Fibroblast of lung (primary cell): ENCODE data around the gene BPTF. TPM values are rescaled to one million over a fixed set of nuclear protein-coding genes. Genes with fewer than 3 reads are reported as not detected.
"Not testable (repeated sequence)": the region's sequence is repeated elsewhere in the genome, so short reads cannot be mapped to it uniquely, and the experiment has no call there.

ENCODE experiments used
- DNase-seq, 2 donors: peaks; one replicate each; pipeline versions ENCODE4 v3.0.0 to v3.0.0-alpha.2; 2010; ENCODE audit warnings: low read depth in 2 of 2
- H2AFZ ChIP-seq: 2 replicates; pipeline ENCODE4 v1.5.1; 2012; ENCODE audit warnings: low read length, control low read depth, inconsistent platforms
- H3K27ac ChIP-seq: 2 replicates; pipeline ENCODE4 v1.5.1; 2011; ENCODE audit warnings: low read length, control low read depth; ENCODE audit not compliant: insufficient read depth
- H3K27me3 ChIP-seq: 2 replicates; pipeline ENCODE4 v1.5.1; 2011; ENCODE audit warnings: mild to moderate bottlenecking, low read length; ENCODE audit not compliant: control insufficient read depth, insufficient read depth
- H3K36me3 ChIP-seq: 2 replicates; pipeline ENCODE4 v1.5.1; 2011; ENCODE audit warnings: low read length; ENCODE audit not compliant: control insufficient read depth, insufficient read depth
- H3K4me1 ChIP-seq: 2 replicates; pipeline ENCODE4 v1.5.1; 2011; ENCODE audit warnings: low read length; ENCODE audit not compliant: control insufficient read depth, insufficient read depth; ENCODE audit errors: extremely low read depth
- H3K4me2 ChIP-seq: 2 replicates; pipeline ENCODE4 v1.5.1; 2011; ENCODE audit warnings: low read length, control low read depth; ENCODE audit not compliant: insufficient read depth; ENCODE audit errors: extremely low read depth
- H3K4me3 ChIP-seq, 4 experiments: fragments of 200-600 bp in 1 of 4; sonication (generic) in 1 of 4; replicated peaks in 1 of 4; 2 replicates each; pipeline ENCODE4 v1.5.1; 2011 to 2016; ENCODE audit warnings: low read length in 4 of 4, low read depth in 3 of 4, mild to moderate bottlenecking in 3 of 4, control low read depth in 2 of 4, inconsistent platforms in 1 of 4, mixed read lengths in 1 of 4; ENCODE audit not compliant: insufficient read depth in 1 of 4; ENCODE audit errors: control extremely low read depth in 1 of 4
- H3K79me2 ChIP-seq: 2 replicates; pipeline ENCODE4 v1.5.1; 2012; ENCODE audit warnings: mild to moderate bottlenecking, low read length, inconsistent platforms; ENCODE audit not compliant: control insufficient read depth, insufficient read depth
- H3K9ac ChIP-seq: 2 replicates; pipeline ENCODE4 v1.5.1; 2011; ENCODE audit warnings: mild to moderate bottlenecking, low read length, control low read depth; ENCODE audit not compliant: insufficient read depth
- H3K9me3 ChIP-seq: 2 replicates; pipeline ENCODE4 v1.5.1; 2012; ENCODE audit warnings: low read depth, low read length; ENCODE audit not compliant: control insufficient read depth, insufficient read depth
- H4K20me1 ChIP-seq: 2 replicates; pipeline ENCODE4 v1.5.1; 2011; ENCODE audit warnings: low read length; ENCODE audit not compliant: control insufficient read depth, insufficient read depth; ENCODE audit errors: extremely low read depth
- CTCF ChIP-seq, 2 donors: IDR thresholded peaks in 1 of 2; conservative IDR thresholded peaks in 1 of 2; 1 replicate in 1 of 2; 2 replicates in 1 of 2; pipeline ENCODE4 v1.5.1; 2011 to 2012; ENCODE audit warnings: low read length in 2 of 2, control low read depth in 1 of 2, inconsistent platforms in 1 of 2, low read depth in 1 of 2, mild to moderate bottlenecking in 1 of 2
- EZH2 ChIP-seq: IDR thresholded peaks from 2 replicates; pipeline ENCODE4 v1.5.1; 2012; ENCODE audit warnings: low read length, control low read depth, mild to moderate bottlenecking; ENCODE audit errors: missing control alignments
- polyA plus RNA-seq, 2 donors: library from polyadenylated mRNA; depleted of rRNA in 1 of 2; stranded (reverse) in 1 of 2; unstranded in 1 of 2; fragments of >200 nt; gene quantifications; 2 replicates each; pipeline ENCODE4 v1.2.1, GENCODE V29; 2011 to 2012; ENCODE audit warnings: missing spikeins in 1 of 2
- total RNA-seq: library from RNA; depleted of rRNA; stranded (reverse); fragments of >200 nt; gene quantifications from 2 replicates; pipeline ENCODE4 v1.2.1, GENCODE V29; 2014

BPTF gene
- total and polyA plus RNA-seq, 2 donors (not counting 1 experiment from before 2014, with no cell fraction given) = 35.8 to 38.6 TPM

DNA sequence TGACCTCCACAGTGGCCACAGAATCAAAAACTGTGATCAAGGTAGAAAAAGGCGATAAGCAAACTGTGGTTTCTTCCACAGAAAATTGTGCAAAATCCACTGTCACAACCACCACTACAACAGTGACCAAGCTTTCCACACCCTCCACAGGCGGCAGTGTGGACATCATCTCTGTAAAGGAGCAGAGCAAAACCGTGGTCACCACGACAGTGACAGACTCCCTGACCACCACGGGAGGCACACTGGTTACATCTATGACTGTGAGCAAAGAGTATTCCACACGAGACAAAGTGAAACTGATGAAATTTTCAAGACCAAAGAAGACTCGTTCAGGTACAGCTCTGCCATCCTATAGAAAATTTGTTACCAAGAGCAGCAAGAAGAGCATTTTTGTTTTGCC, 87.4 kb downstream of the BPTF start:
- Histone ChIP-seq H3K9me3 (no peaks in the 10 kb centered on the region), H4K20me1 (no peaks in the 10 kb centered on the region), H3K79me2 (no peaks in the 10 kb centered on the region), H3K4me2 (no peak overlapping the region), H2AFZ (no peak overlapping the region), H3K27ac (no peak overlapping the region), H3K36me3 (peaks cover 7% of the 10 kb centered on the region), H3K4me3 (no peak overlapping the region), H3K27me3 (no peaks in the 10 kb centered on the region), H3K4me1 (no peaks in the 10 kb centered on the region), H3K9ac (no peak overlapping the region)
- no peak for TF ChIP-seq EZH2
- no peak for TF ChIP-seq CTCF (conservative IDR thresholded peaks at IDR 0.05 in 1 of 2, IDR thresholded peaks at IDR 0.05 in 1 of 2; ENCODE audit: low read depth in 1 of 2, low read length in 2 of 2)
- no peak for DNase-seq

DNA sequence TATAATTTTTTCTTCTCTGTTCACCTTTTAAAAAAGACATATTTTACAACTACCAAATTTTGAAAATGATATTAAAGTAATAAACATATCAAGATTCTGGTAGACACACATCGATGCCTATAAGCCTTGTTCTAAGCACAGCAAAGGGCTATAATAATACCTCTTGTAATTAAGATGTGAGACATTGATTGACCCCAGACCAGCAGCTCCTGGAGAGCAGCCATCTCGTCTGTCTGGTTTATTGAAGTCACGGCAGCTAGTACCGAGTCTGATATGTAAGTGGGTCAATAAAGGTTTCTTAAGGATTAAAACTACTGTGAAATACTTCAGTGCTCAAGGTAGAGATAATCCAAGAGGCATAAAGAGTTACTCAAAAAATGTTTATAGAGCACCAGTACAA, 94.9 kb downstream of the BPTF start:
- no peak overlapping the region for H3K9ac ChIP-seq
- no peaks in the 10 kb centered on the region for H3K79me2 ChIP-seq
- DNase-seq = no peak
- no peaks in the 10 kb centered on the region for H3K4me1 ChIP-seq
- no peaks in the 10 kb centered on the region for H4K20me1 ChIP-seq
- peaks cover 2% of the 10 kb centered on the region for H3K36me3 ChIP-seq
- no peak overlapping the region for H3K4me2 ChIP-seq
- no peaks in the 10 kb centered on the region for H3K27me3 ChIP-seq
- no peak overlapping the region for H2AFZ ChIP-seq
- H3K27ac ChIP-seq = no peak overlapping the region
- no peaks in the 10 kb centered on the region for H3K9me3 ChIP-seq
- no peak overlapping the region for H3K4me3 ChIP-seq
- no peak for TF ChIP-seq EZH2
- no peak for TF ChIP-seq CTCF (conservative IDR thresholded peaks at IDR 0.05 in 1 of 2, IDR thresholded peaks at IDR 0.05 in 1 of 2; ENCODE audit: low read depth in 1 of 2, low read length in 2 of 2)

DNA sequence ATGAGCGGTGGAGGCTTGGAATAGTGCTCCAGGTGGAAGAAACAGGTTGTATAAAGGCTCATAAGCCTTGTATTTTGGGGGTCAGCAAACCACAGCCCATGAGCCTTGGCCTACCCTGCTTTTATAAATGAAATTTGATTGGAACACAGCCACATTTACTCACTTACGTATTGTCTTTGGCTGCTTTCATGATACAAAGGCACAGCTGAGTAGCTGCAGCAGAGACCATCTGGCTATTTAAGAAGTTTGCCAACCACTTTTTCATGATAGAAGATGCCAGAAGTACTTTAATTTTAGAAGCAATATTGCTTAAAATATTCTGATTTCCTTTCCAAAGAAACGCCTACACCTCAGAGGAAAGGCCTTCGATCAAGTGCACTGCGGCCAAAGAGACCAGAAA, 97.2 kb downstream of the BPTF start:
- no peak overlapping the region for H2AFZ ChIP-seq
- no peak overlapping the region for H3K4me3 ChIP-seq
- H3K4me1 ChIP-seq = no peaks in the 10 kb centered on the region
- H3K36me3 ChIP-seq = peaks cover 2% of the 10 kb centered on the region
- peak; percentile 5 to 24 for DNase-seq
- H3K79me2 ChIP-seq = no peaks in the 10 kb centered on the region
- H3K4me2 ChIP-seq = no peak overlapping the region
- no peaks in the 10 kb centered on the region for H3K9me3 ChIP-seq
- H3K9ac ChIP-seq = no peak overlapping the region
- H4K20me1 ChIP-seq = no peaks in the 10 kb centered on the region
- H3K27ac ChIP-seq = no peak overlapping the region
- H3K27me3 ChIP-seq = no peaks in the 10 kb centered on the region
- TF ChIP-seq CTCF (conservative IDR thresholded peaks at IDR 0.05 in 1 of 2, IDR thresholded peaks at IDR 0.05 in 1 of 2; ENCODE audit: low read depth in 1 of 2, low read length in 2 of 2) (no peak), EZH2 (no peak)

DNA sequence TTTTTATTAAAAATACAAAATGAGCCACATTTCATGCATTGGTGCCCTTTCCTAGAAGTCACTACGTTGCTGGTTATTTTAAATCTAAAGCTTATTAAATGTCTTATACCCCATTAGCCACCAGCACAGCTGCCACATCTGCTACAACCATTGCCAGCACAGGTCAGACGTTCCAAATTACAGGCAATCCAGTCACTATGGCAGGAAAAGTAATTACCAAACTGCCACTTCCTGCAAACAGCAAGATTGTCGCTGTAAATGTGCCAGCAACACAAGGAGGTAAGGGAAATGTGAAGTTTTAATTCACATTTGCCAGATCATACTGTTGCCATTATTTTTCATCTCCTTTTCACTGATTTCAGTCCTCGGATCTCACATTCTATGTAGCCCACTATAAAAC, 103.5 kb downstream of the BPTF start:
- H3K27me3 ChIP-seq, H3K4me1 ChIP-seq, H3K36me3 ChIP-seq, DNase-seq, H3K27ac ChIP-seq, H3K79me2 ChIP-seq, H3K9me3 ChIP-seq, H3K4me3 ChIP-seq, H3K9ac ChIP-seq, H3K4me2 ChIP-seq, H4K20me1 ChIP-seq, H2AFZ ChIP-seq: not testable (repeated sequence)
